AG20443 (cell line): ENCODE measurements around the gene GTF3A.
A peak's percentile ranks its signal among the peaks of the same experiment; 100 is the strongest.

ENCODE experiments used
- DNase-seq: peaks from one replicate; pipeline ENCODE4 v3.0.0; 2012; ENCODE audit warnings: low spot score, mixed read lengths

GTF3A gene

GRCh38 chr13:27405546-27406134 is 18.8 kb upstream of the GTF3A start:
- no peak for DNase-seq

DNA sequence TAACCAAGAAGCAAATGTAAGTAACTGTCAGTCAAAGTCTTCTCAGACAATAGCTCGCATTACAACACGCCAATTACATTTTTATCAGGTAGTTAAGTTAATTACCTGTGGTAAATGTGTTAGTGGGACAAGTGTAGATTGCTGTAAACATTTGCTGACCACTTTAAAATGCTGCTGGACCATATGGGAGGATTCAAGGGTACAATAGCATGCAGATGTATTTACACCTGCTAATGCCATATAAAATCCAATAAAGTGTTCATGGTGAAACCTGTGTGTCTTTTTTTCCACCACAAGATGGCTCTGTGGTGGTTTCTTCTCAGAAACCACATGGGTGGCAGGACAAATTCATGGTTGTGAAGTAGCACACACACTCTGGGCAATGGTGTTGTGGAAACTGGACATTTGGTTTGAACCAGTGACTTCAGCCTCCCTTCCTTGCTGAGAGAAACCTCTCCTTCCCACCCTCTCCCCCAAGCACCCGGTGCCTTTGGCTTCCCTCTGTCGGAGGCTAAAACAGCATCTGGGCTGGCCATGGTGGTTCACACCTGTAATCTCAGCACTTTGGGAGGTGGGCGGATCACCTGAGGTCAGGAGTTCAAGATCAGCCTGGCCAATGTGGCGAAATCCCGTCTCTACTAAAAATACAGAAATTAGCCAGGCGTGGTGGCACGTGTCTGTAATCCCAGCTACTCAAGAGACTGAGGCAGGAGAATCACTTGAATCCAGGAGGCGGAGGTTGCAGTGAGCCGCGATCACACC is 18.1 kb upstream of the GTF3A start:
- DNase-seq: peak; percentile 63

DNA sequence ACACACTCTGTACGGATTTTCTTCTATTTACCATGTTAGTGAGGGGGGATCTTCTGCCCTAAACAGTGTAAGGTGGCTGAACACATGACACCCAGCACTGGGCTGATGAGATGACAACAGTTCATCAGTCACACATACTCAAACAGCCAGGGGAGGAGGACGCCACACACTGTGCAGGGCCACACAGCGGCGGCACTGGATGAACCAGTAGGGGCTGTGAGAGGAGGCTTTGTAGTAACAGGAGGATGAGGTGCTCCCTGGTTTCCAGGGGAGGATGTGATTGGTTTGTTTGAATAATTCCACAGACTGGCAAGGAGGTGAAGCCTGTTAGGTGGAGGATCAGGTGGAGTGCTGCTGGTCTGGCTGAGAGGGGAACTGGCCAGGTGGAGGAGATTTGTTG is 16.3 kb upstream of the GTF3A start:
- no peak for DNase-seq

GRCh38 chr13:27409013-27409412 is 15.4 kb upstream of the GTF3A start:
- DNase-seq: no peak

GRCh38 chr13:27411341-27411740 is 13.1 kb upstream of the GTF3A start:
- DNase-seq: no peak

DNA sequence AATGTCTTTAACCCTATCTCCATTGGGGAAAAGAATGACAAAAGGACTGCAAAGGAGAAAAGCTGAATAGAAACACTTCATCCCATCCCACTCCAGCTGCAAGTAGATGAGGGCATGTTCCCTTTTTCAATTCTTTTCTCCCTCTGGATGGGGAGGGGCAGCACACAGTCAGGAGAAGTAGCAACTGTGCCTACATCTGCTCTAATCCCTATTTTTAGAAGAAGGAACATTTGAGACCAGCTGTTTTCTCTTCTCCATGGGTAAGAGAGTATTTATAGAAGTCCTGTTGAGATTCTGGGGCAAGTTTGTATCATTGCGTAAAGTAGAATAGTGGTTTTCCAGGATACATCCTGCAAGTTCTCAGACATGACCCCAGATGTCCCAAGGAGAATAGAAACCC is 9.3 kb upstream of the GTF3A start:
- DNase-seq: no peak

DNA sequence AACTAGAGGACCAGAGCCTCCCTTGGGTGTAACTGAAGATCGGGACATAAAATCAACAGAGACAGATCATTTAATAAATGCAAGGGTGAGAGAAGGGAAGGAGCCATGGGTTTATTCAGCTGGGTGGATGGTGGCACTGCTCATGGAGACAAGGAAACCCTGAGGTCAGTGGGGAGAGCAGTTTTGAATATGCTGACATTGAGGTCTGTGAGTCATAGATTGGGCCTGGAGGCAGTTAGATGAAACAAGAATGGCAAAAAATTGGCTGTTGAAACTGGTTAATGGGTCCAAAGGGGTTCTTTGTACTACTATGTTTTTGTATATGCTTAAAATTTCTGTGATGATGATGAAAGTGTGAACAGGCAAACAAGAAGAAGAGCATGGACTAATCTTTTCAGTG is 5.1 kb upstream of the GTF3A start:
- DNase-seq: peak; percentile 35

GRCh38 chr13:27421101-27421871 is 3.1 kb upstream of the GTF3A start:
- no peak for DNase-seq

- no peak for DNase-seq
These were observed 1.1 kb upstream of the GTF3A start for GRCh38 chr13:27423333-27423732.

- DNase-seq: no peak
These were observed 919 bp downstream of the GTF3A start for GRCh38 chr13:27425158-27425917.

DNA sequence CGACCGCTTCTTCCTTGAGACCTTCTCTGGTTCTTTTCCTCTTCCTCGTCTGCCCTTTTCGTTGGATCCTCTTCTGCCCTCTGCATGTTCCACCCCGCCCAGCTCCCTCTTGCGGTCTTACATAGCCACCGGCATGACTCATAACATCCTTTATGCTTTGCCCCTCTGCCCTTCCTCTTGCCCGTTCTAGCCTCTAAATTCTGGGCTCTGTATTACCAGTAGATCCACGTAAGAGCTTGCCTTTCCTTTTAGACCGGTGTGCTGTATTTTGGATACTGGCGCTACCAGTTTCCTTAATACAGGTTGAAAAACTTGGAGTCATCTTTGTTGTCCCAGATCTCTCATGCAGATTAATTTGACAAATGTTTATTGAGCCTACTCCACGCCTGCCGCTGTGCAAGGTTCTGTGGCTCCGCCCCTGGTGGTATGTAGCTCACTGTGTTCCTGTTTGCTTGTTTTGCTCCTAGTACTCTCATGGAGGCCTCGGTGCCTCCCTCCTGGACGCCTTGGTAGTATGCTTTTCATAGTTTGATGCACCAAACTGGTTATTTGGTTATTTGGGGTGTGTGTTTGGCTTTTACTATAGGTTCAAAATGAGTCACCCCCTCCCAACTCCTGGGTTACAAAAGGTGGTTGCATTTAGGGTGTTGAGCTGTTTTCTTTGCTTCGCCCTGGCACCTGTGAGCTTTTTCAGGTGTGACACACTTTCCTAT is 1.7 kb downstream of the GTF3A start:
- peak; percentile 77 for DNase-seq

- no peak for DNase-seq
These were observed 3.2 kb downstream of the GTF3A start for GRCh38 chr13:27427641-27428040.

DNA sequence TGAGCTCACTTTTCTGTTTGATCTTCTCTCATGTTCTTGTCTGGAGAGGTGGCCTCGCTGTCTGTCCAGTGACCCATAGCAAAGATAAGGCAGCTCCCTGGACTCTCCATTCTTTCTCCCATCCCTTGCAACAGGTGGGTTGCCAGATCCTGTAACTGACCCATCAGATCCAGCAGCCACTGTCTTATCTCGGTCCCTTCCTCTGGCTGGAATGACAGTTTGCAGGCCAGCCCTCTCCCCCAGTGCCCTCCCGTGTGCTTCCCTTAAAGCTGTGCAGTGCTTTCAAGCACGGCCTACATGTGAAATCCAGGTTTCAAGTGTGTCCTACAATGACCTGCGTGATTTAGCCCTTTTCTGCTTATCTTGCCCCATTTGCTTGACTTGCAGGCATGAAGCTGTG is 3.7 kb downstream of the GTF3A start:
- no peak for DNase-seq

GRCh38 chr13:27432180-27432579 is 7.8 kb downstream of the GTF3A start:
- no peak for DNase-seq

GRCh38 chr13:27432611-27433210 is 8.3 kb downstream of the GTF3A start:
- DNase-seq: no peak

GRCh38 chr13:27437126-27437525 is 12.7 kb downstream of the GTF3A start:
- DNase-seq: no peak

- no peak for DNase-seq
These were observed 16.0 kb downstream of the GTF3A start for GRCh38 chr13:27440408-27440807.

GRCh38 chr13:27442071-27442647 is 17.7 kb downstream of the GTF3A start:
- no peak for DNase-seq

GRCh38 chr13:27442797-27443196 is 18.4 kb downstream of the GTF3A start:
- no peak for DNase-seq

- no peak for DNase-seq
These were observed 22.7 kb downstream of the GTF3A start for GRCh38 chr13:27446986-27447583.

DNA sequence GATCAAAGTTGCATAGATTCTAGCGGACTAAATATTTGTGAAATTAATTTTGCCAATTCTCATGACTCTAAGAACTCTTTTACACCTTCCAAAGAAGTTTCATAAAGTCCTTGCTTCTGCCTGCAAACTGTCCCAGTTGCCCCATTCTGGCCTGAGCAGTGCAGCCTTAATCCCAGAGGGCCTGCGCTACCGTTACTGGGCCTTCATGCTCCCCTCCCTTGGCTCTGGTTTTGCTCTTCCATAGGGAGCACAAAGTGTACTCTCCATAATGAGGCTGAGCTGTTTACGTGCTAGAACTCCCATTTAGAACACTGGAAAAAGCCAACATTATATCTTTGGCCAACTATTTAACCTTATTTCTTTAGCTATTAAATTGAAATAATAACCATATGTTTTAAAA is 23.9 kb downstream of the GTF3A start:
- DNase-seq: no peak
